Left renal cortex interstitium (tissue), 4 donors: ENCODE measurements around the gene CPT1B. TPM values are rescaled to one million over a fixed set of nuclear protein-coding genes. Genes with fewer than 3 reads are reported as not detected.
"Not testable (repeated sequence)": the region's sequence is repeated elsewhere in the genome, so short reads cannot be mapped to it uniquely, and the experiment has no call there.

Experiments used
- DNase-seq, 4 donors: peaks; one replicate each; pipeline ENCODE4 v3.0.0-alpha.2; 2013; ENCODE audit warnings: low read depth in 4 of 4, low spot score in 2 of 4, missing footprints in 1 of 4
- polyA plus RNA-seq, 4 donors: library from polyadenylated mRNA; unstranded; fragments of 120-200 nt; gene quantifications; one replicate each; pipeline ENCODE4 v1.2.1, GENCODE V29; 2013; ENCODE audit not compliant: insufficient read length in 4 of 4

The CPT1B gene
- polyA plus RNA-seq, 4 donors: 9.8 to 18.5 (median 10.9) TPM

- DNase-seq: no peak
These were observed 57.3 kb downstream of the CPT1B start for GRCh38 chr22:50520826-50521453.

- not testable (repeated sequence) for DNase-seq
These were observed 58.0 kb downstream of the CPT1B start for GRCh38 chr22:50520184-50520583.

- DNase-seq: no peak
These were observed 59.1 kb downstream of the CPT1B start for GRCh38 chr22:50519151-50519550.

Other genes with a start within 250 kb of the CPT1B start
- gene PPP6R2, start 235.1 kb downstream of the CPT1B start, polyA plus RNA-seq: 10 to 100 TPM; 33.0 to 61.1 (median 46.3) TPM
- gene SBF1, start 103.4 kb downstream of the CPT1B start, polyA plus RNA-seq: 10 to 100 TPM; 25.4 to 55.3 (median 43.4) TPM
- 1 to 10 TPM; 3.8 to 8.6 (median 5.5) TPM for gene ADM2, start 96.9 kb downstream of the CPT1B start, polyA plus RNA-seq
- 10 to 100 TPM in 3 of 4 donors, 1 to 10 TPM in 1; 3.6 to 18.2 (median 13.4) TPM for gene MIOX, start 91.6 kb downstream of the CPT1B start, polyA plus RNA-seq
- 10 to 100 TPM; 30.3 to 73.2 (median 55.4) TPM for gene LMF2, start 70.7 kb downstream of the CPT1B start, polyA plus RNA-seq
- 10 to 100 TPM; 35.8 to 57.9 (median 53.3) TPM for gene NCAPH2, start 70.2 kb downstream of the CPT1B start, polyA plus RNA-seq
- 1 to 10 TPM in 2 of 4 donors, under 1 TPM in 1, not detected in 1; 0.57 to 5.1 (median 2.4) TPM for gene SCO2, start 52.8 kb downstream of the CPT1B start, polyA plus RNA-seq
- 1 to 10 TPM; 1.1 to 3.0 (median 2.4) TPM for gene TYMP, start 48.4 kb downstream of the CPT1B start, polyA plus RNA-seq
- under 1 TPM; 0.07 to 0.39 (median 0.15) TPM for gene KLHDC7B, start 32.5 kb downstream of the CPT1B start, polyA plus RNA-seq
- under 1 TPM in 1 of 4 donors, not detected in 3; 0.43 TPM for gene SYCE3, start 15.5 kb downstream of the CPT1B start, polyA plus RNA-seq
- 100 to 1,000 TPM in 1 of 4 donors, 10 to 100 TPM in 3; 66.8 to 105 (median 86.1) TPM for gene CHKB, start 4.4 kb upstream of the CPT1B start, polyA plus RNA-seq
- gene MAPK8IP2, start 22.4 kb upstream of the CPT1B start, polyA plus RNA-seq: under 1 TPM; 0.76 to 0.87 (median 0.79) TPM
- 10 to 100 TPM; 10.4 to 28.9 (median 19.5) TPM for gene ARSA, start 49.7 kb upstream of the CPT1B start, polyA plus RNA-seq
- gene SHANK3, start 94.4 kb upstream of the CPT1B start, polyA plus RNA-seq: 10 to 100 TPM; 11.9 to 26.9 (median 19.6) TPM
- under 1 TPM; 0.32 to 0.60 (median 0.52) TPM for gene ACR, start 159.8 kb upstream of the CPT1B start, polyA plus RNA-seq
- 10 to 100 TPM; 37.8 to 93.9 (median 64.9) TPM for gene RABL2B, start 205.2 kb upstream of the CPT1B start, polyA plus RNA-seq